HG02623 (cell line): Measurements from ENCODE around the gene C3.
"Not testable (repeated sequence)": the region's sequence is repeated elsewhere in the genome, so short reads cannot be mapped to it uniquely, and the experiment has no call there.

Experiments used
- ATAC-seq: cut with Tn5 transposase; IDR thresholded peaks from one replicate; pipeline ENCODE4 v1.9.1; 2021; ENCODE audit warnings: moderate library complexity; ENCODE audit not compliant: unreplicated experiment

C3 gene

DNA sequence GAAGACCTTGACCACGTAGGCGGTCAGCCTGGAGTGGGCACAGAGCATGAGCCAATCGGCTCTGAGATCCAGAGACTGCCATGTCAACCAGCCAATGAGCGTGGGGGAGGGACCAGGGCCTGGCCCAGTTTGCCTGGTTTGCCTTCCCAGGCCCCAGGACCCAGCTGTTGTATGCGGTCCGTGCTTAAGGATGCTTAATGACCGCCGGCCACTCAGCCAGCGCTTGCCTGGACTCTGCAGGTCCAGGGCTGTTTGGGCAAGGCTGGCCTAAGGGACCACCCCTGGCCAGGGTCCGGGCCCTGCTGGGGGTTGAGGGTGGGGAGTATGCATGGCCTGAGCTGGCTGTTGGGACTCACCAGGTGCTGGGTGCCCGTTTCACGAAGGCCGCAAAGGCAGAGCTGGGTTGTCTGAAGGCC is 27.4 kb downstream of the C3 start:
- ATAC-seq, result no peak

DNA sequence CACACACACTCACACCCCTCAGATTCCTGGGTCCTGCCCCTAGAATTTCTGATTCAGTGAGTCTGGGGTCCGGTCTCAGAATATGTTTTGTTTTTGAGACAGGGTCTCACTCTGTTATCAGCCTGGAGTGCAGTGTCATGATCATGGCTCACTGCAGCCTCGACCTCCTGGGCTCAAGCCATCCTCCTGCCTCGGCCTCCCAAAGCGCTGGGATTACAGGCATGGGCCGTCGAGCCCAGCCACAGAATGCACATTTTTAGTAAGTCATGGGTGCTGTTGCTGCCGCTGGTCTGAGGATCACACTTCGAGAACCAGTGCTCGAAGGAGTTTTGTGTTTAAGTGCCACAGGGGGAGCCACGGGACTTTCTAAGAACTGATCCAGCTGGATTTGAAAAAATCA is 28.4 kb downstream of the C3 start:
- no peak for ATAC-seq

DNA sequence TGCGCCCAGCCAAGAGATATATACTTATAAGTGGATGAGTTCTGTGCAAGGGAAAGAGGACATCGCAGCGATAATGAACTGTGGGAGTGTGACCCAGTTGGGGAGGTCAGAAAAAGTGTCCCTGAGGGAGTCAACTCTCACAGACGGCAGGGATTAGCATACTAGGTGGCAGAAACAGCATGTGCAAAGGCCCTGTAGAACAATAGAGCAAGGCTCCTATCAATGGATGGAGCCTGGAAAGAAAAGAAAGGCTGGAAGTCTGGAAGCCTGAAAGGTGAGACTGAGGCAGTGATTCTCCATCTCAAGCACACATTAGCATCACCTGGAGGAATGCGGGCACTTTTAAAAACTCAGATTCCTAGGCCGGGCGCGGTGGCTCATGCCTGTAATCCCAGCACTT is 29.1 kb downstream of the C3 start:
- ATAC-seq, result no peak

DNA sequence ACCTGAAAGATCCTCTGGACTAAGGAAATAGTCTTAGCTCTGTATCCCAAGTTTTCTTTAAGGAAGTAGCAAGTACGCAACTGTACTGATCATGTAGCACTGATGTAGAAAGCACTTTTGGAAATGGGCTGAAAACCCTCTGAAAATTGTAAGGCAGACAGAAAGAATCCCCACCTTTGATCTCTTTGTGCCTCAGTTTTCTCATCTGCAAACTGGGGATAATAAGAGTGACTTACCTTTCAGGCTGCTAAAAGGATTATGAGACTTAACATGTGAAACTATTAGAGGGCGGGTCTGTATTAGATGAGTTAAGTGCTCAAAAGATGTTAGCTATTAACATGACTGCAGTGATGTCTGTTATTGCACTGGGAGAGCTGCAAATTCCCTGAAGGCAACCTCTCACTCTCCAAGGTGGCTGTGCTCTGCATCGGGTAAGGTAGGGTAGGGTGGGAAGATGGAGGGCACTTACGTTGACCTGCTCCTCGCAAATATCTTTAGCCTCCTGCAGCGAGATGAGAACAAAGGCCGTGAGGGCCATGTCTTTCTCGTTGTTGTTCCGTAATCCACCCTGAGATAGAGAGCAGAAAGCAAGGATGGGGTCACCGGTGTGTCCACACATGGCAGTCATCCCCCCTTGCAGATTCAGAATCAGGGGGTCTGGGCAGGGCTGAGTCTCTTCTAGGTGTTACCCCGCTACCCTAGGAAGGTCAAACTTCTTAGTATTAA is 30.1 kb downstream of the C3 start:
- no peak for ATAC-seq

DNA sequence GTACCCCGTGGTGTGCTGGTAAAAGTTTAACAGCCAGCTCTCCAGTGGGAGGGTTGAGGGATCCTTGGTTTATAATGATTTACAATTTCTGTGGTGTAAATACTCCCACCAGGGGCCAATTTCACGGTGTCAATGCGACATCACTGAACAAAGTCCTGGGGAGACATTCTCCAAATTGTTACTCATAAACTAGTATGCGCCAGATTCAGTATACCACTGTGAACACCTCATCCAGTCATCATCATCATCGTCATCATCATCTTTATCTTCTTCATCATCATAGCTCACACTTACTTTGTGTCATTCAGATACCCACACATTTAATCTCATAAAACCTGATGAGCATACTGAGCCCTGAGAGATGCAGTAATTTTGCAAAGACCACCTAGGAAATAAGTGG is 33.3 kb downstream of the C3 start:
- ATAC-seq, result no peak

DNA sequence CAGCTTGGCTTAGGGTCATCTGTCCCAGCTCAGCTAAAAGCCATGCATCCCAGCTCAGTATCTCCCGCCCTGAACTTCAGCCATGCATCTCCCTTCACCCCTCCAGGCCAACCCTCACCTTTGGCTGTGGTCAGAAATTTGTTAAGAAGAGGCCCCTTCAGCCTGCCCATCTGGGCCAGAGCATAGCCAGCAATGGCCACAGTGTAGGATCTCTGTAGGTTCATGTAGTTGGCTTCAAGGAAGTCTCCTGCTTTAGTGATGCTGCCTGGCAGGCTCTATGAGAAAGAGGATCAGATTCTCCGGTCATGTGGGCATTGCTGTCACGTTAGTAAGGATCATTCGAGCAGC is 33.8 kb downstream of the C3 start:
- no peak for ATAC-seq

DNA sequence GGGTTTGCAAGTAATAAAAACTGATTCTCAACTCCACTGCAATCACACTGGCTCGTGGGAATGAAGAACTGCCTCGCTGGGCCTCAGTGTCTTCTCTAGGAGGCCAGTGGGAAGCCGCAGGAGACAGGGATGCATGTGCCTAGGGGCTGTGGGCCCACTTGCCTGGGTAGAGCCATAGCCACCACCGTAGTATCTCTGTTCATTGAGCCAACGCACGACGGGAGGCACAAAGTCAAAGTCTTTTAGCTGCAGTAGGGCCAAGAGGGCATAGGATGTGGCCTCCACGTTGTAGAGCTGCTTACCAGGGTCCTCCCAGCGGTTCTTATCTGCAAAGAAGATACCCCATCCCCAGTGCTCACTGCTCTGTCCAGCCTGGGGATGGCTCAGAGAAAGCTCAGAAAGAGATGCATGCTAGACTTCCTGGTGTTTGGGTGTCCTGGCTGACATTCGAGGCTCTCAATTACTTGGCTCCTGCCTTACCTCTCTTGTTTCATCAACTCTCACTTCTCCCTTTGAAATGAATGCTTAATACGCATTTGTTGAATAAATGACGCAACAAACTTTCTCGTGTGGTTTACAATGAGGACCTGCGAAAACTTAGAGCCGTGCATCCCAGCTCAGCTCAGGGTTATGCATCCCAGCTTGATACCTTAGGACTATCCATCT is 34.4 kb downstream of the C3 start:
- no peak for ATAC-seq

DNA sequence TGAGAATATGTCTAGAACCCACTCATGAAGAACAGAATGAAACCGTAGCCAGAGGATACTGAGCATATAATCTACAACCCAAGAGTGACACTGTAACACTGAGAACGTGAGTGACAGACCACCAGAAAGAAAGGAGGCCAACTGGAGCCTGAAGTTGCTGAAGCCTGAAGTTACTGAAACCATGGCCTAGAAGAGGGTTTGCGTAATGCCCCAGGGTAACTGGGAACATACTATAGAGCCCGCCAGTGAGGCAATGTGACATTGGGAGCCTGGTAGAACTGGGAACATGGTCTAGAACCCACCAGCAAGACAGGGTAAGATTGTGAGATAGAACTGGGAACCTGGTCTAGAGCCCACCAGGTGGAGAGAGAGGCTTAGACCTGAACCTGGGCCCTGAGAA is 35.0 kb downstream of the C3 start:
- no peak for ATAC-seq

DNA sequence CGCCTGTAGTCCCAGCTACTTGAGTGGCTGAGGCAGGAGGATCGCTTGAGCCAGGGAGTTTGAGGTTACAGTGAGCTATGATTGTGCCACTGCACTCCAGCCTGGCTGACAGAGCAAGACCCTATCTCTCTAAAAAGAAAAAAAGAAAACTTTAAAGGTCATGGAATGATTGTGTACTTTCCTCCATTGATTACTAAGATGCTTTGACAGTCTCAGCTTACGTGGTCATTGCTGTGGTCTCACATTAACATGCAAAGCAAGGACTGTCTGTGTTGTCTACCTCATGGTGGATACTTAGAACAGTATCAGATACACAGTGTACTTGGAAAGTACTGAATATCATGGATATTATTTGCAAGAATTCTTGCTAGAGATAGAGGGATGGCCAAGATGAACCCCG is 36.5 kb downstream of the C3 start:
- ATAC-seq, result no peak

DNA sequence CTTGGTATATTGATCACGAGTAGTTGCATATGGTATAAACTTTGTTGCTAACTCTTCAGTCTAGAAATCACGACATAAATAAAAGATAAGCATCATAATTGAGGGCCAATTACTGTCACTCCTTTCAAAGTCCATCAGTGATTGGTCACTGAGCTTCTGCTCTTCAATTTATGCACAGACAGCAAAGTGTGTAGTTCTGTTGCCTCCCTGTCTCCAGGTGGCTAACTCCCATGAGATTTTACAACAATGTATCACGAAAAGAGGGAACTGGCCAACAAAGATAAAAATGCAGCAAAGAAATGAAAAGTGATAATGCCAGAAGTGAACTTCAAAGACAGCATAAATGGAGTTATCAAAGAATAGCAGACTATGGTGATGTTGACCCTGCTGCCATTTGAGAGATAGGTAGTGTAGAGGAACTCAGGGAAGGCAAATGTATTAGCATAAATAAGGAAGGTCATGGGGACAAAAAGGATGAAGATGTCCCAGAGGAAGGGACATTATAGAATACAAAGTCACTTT is 37.8 kb downstream of the C3 start:
- ATAC-seq, result no peak

DNA sequence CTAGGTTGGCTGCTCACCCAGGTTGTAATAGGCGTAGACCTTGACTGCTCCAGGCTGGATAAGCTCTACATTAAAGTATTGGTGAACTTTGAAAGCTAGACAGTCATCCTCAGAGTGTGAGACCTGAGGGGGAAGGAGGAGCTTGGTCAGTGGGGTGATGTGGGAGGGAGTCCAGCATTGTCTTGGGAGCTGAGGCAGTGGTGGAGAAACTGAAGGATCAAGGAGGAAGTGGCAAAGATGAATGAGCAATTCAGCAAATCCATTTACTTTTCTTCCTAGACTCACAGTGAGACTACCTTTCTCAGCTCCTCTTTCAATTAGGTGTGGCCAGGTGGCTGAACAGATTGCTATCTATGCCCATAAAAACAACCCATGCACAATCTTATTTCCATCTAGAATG is 40.3 kb downstream of the C3 start:
- no peak for ATAC-seq

DNA sequence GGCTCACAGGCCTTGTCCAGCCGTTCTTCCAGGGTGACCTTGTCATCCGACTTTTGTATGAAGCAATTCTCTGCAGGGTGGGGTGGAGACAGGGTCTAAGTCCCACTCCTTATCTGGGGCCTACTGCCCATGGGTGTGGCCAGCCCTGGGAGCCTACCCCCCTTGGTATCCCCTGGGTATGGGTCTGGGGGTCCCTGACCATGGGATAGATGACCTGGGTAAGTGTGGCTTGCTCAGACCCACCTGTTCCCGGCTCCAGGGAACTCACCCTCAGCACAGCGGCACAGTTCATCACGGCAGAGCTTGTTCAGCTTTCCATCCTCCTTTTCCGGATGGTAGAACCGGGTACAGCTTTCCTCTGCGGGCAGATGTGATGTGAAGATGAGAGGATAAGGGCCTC is 41.3 kb downstream of the C3 start:
- ATAC-seq, result no peak

DNA sequence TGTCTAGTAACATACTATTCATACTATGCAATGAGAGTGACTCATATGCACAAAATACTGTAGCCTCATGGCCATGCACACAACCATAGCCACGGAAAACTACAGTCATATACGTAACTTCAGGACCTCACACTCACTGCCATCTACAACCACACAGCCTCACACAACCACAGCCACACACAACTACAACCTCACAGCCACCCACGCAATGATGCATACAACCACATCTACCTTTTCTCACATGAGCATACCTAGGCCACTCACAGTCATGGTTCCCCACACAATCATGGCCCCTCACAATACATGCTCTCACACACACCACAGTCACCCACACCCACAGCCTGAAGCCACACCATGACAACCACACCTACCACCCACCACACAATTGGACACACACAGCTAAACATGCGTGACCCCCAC is 41.8 kb downstream of the C3 start:
- no peak for ATAC-seq

DNA sequence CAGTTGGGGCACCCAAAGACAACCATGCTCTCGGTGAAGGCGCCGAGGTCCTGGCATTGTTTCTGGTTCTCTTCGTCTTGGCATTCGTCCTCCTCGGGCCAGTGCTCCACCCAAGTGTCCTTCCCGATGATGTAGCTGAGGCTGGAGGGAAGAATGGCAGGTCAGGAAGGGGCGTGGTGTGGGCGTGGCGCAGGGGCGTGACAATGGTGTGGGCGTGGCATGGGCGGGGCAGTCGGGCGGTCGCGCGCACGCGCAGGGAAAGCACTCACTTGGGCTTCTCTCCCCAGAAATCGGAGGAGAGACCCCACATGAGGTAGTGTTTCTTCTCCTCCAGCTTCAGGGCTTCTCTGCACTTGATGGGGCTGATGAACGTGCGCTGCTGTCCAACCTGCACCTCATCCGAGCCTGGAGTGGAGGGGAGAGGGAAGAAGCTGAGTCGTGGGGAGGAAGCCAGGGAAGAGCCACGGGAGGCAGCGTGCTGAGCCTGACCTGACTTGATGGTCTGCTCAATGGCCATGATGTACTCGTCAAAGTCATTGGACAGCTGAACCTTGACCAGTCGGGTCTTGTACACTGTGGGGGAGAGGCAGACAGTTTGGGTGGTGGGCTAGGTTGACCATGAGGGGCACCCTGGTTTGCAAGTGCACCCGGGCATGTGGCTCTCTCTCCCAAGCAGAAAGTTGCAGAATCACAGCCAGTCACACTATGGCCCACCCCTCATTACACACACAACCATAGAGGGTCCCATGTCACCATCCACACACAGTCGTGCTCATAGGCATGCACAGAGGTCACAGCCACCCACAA is 42.4 kb downstream of the C3 start:
- ATAC-seq, result no peak

DNA sequence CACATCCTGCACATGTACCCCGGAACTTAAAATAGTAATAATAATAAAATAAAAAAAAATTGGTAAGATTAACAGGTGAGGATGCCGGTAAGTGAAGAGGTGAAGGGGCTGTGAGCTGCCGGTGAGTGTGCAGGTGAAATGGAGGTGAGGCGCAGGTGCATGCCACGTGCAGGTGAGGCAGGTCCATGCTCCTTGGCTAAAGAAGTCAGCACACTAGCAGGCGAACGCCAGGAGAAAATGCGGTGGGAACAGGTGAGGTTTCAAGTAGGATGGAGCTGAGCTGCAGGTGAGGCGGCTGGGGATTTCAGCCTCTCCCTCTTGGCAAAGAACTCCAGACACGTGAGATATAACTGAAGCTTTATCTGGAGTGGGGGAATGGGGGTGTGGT is 43.0 kb downstream of the C3 start:
- no peak for ATAC-seq

DNA sequence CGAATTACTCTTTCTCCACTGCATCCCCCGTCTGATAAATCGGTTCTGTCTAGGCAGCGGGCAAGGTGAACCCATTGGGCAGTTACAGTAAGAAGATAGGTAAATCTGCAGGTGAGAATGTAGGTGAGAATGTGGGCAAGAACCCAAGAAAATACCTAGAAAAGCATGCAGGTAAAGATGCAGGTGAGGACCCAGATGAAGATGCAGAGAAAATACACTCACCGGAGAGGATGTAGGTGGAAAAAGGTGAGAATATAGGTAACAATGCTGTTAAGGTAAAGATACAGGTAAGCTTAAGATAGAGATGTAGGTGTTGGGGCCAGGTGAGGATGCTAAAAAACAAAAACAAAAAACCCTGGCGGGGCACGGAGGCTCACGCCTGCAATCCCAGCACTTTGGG is 44.2 kb downstream of the C3 start:
- ATAC-seq, result no peak

DNA sequence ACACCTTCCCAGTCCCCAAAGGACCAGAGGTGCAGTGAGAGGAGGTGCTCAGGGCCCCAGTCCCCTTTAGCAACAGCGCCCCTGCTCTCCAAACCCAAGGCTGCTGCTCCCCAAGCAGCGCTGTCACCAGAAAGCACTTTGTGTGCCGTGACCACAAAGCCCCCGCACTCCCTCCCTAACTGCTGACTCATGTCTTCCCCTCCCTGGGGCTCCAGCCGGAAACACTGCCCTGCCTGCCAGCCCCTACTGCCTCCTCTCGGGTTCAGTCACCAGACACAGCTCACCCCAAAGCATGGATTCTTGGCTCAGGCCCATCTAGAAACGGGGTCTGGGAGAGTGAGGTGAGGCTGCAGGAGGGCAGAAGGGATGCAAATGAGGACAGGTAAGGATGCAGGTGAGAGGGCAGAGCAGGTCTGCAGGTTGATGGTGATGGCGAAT is 45.6 kb downstream of the C3 start:
- no peak for ATAC-seq

DNA sequence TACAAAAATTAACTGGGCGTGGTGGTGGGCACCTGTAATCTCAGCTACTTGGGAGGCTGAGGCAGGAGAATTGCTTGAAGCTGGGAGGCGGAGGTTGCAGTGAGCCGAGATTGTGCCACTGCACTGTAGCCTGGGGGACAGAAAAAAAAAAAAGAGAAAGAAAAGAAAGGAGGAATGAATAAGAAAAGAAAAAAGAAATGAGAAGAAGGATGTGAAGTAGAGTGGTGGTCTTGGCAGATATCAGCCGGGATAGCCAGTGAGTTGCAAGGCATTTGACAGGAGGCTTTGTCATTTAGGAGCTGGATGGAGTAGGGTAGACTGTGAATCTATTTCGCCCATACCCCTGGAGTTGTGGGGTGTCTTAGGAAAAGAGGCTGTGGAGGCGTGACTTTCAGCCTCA is 46.0 kb downstream of the C3 start:
- not testable (repeated sequence) for ATAC-seq

DNA sequence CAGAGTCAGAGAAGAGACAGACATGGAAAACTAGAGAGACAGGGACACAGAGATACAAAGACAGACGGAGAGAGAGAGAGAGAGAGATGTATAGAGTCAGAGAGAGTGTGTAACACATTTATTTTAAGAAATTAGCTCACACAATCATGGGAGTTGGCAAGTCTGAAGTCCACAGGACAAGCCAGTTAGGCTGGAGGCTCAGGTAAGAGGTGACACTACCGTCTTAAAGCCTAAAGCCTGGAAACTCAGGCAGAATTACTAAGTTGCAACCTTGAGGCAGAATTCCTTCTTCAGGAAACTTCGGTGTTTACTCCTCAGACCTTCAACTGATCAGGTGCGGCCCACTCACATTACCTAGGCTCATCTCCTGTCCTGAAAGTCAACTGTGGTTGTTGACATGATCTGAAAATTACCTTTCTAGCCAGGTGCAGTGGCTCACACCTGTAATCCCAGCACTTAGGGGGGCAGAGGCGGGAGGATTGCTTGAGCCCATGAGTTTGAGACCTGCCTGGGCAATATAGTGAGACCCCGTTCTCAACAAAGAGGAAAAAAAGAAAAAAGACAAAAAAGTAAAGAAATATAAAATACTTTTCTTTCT is 47.7 kb downstream of the C3 start:
- ATAC-seq, result no peak

DNA sequence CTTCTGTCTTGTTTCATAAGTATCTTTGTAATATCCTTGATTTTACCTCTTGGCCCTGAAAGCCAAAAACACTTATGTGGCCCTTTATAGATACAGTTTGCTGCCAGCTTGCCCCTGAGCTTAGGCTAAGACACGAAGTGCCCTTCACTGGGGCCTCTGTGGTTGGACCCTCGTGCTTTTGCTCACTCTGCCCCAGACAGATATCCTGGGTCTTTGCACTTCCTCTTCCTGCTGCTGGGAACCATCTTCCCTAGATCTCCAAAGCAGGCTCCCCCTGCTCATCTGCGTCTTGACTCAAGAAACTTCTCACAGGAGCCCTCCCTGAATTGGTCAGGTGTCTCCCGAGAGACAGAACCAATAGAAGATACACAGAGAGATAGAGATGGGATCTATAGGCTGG is 48.5 kb downstream of the C3 start:
- ATAC-seq, result no peak

DNA sequence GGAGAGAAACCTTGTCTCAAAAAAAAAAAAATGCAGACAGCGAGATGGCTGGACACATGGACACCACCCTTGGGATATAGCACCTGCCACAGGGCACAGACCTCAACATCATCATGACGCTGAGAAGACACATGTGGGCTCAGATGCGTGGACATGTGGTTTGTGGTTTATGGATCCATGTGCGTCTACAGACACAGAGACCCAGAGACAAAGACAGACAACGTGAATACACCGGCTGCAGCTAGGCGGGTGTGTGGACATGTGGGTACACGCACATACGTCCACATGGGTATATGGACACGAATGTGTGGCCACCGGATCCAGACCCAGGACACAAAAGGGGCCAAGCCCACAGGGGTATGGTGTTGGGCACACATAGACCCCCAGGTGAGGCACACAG is 51.8 kb downstream of the C3 start:
- ATAC-seq, result no peak
